Nephron (organoid): ENCODE results near the gene DAND5.

Experiments
- H3K27ac Mint-ChIP-seq, 3 experiments: 2 replicates each; pipeline ENCODE4 v1.8.0; 2020; ENCODE audit warnings: mixed read lengths in 3 of 3, mild to moderate bottlenecking in 2 of 3, moderate library complexity in 1 of 3
- H3K27me3 Mint-ChIP-seq: 2 replicates; pipeline ENCODE4 v1.8.0; 2021; ENCODE audit warnings: low read depth, mild to moderate bottlenecking, moderate library complexity, mixed read lengths
- H3K36me3 Mint-ChIP-seq: 2 replicates; pipeline ENCODE4 v1.8.0; 2020; ENCODE audit warnings: low read depth, mixed read lengths
- H3K4me1 Mint-ChIP-seq: 2 replicates; pipeline ENCODE4 v1.8.0; 2020; ENCODE audit warnings: mixed read lengths
- H3K4me3 Mint-ChIP-seq, 3 experiments: 2 replicates each; pipeline ENCODE4 v1.8.0; 2020; ENCODE audit warnings: mild to moderate bottlenecking in 3 of 3, mixed read lengths in 3 of 3, moderate library complexity in 2 of 3
- H3K9me3 Mint-ChIP-seq: 2 replicates; pipeline ENCODE4 v1.8.0; 2020; ENCODE audit warnings: mixed read lengths
- CTCF ChIP-seq, 3 experiments: fragments of 200-600 bp; sonication (generic); IDR thresholded peaks; one replicate each; pipeline ENCODE4 v1.5.0; 2021; ENCODE audit warnings: antibody characterized with exemption in 3 of 3; ENCODE audit not compliant: unreplicated experiment in 3 of 3

Gene DAND5

DNA sequence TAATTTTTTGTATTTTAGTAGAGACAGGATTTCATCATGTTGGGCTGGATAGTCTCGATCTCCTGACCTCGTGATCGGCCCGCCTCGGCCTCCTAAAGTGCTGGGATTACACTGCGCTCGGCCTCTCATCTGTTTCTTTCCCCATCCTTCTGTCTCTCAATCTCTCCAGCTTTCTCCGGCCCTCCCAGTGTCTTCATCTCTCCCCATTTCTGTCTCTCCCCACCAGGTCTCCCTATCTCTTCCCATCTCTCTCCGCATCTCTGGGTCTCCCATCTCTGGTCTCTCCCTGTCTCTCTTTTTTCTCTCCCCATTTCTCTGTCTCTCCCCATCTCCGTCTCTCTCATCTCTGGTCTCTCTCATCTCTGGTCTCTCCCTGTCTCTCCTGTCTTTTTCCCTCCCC is 13.7 kb downstream of the DAND5 start:
- no peak for TF ChIP-seq CTCF (IDR thresholded peaks at IDR 0.05; ENCODE audit: unreplicated experiment in 3 of 3)
- H3K4me3 Mint-ChIP-seq, result no peak overlapping the region
- H3K4me1 Mint-ChIP-seq, result peaks cover 16% of the 10 kb centered on the region
- no peak overlapping the region for H3K27ac Mint-ChIP-seq
- H3K27me3 Mint-ChIP-seq, result peaks cover 45% of the 10 kb centered on the region
- no peaks in the 10 kb centered on the region for H3K9me3 Mint-ChIP-seq
- H3K36me3 Mint-ChIP-seq, result no peaks in the 10 kb centered on the region

- H3K4me1 Mint-ChIP-seq, result peaks cover 16% of the 10 kb centered on the region
- no peak overlapping the region for H3K27ac Mint-ChIP-seq
- peak; percentile 87 to 93 (median 91) for TF ChIP-seq CTCF (IDR thresholded peaks at IDR 0.05; ENCODE audit: unreplicated experiment in 3 of 3)
- no peak overlapping the region for H3K4me3 Mint-ChIP-seq
- peaks cover 42% of the 10 kb centered on the region for H3K27me3 Mint-ChIP-seq
- H3K36me3 Mint-ChIP-seq, result no peaks in the 10 kb centered on the region
- no peaks in the 10 kb centered on the region for H3K9me3 Mint-ChIP-seq
These were observed 14.3 kb downstream of the DAND5 start for GRCh38 chr19:12983542-12984142.

DNA sequence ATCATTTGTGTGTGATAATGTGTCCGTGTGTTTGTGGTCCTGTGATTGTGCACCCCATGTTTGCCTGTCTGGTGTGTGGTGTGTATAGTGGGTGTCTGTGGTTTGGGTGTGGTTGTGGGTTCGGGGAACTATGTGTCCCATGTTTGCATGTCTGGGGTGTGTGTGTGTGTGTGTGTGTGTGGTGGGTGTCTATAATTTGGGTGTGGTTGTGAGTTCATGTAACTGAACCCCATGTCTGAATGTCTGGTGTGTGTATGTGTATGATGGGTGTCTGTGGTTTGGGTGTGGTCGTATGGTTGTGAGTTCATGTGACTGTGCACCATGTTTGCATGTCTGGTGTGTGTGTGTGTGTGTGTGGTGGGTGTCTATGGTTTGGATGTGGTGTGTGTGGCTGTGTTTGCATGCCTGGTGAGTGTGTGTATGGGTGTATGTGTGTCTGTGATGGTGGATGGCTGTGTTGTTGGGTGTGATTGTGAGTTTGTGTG is 14.8 kb downstream of the DAND5 start:
- no peaks in the 10 kb centered on the region for H3K36me3 Mint-ChIP-seq
- H3K27me3 Mint-ChIP-seq, result peaks cover 38% of the 10 kb centered on the region
- H3K4me1 Mint-ChIP-seq, result peaks cover 16% of the 10 kb centered on the region
- no peak overlapping the region for H3K4me3 Mint-ChIP-seq
- no peak for TF ChIP-seq CTCF (IDR thresholded peaks at IDR 0.05; ENCODE audit: unreplicated experiment in 3 of 3)
- no peaks in the 10 kb centered on the region for H3K9me3 Mint-ChIP-seq
- no peak overlapping the region for H3K27ac Mint-ChIP-seq

DNA sequence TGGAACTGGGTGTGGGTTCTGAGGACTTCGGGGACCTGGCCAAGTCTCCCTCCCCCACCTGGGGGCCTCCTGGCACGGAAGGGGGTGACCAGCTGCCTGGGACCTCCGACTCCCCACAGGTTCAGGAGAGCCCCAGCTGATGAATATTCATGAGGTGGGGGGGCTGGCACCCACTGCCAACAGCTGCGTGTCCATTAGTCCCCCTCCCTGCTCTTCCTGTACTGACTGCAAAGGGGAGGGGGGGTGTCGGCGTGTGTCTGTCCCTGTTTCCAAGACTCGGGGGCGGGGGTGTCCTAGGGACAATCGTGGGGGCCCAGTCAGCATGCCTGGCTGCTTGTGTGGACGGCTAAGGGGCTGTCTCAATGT is 15.3 kb downstream of the DAND5 start:
- Mint-ChIP-seq H3K4me3 (peak overlapping the region in 2 of 3 experiments; percentile 4 to 17), H3K36me3 (no peaks in the 10 kb centered on the region), H3K4me1 (peaks cover 16% of the 10 kb centered on the region), H3K9me3 (no peaks in the 10 kb centered on the region), H3K27ac (peak overlapping the region in 2 of 3 experiments; percentile 11 to 27), H3K27me3 (peaks cover 38% of the 10 kb centered on the region)
- TF ChIP-seq CTCF (IDR thresholded peaks at IDR 0.05; ENCODE audit: unreplicated experiment in 3 of 3), result no peak

DNA sequence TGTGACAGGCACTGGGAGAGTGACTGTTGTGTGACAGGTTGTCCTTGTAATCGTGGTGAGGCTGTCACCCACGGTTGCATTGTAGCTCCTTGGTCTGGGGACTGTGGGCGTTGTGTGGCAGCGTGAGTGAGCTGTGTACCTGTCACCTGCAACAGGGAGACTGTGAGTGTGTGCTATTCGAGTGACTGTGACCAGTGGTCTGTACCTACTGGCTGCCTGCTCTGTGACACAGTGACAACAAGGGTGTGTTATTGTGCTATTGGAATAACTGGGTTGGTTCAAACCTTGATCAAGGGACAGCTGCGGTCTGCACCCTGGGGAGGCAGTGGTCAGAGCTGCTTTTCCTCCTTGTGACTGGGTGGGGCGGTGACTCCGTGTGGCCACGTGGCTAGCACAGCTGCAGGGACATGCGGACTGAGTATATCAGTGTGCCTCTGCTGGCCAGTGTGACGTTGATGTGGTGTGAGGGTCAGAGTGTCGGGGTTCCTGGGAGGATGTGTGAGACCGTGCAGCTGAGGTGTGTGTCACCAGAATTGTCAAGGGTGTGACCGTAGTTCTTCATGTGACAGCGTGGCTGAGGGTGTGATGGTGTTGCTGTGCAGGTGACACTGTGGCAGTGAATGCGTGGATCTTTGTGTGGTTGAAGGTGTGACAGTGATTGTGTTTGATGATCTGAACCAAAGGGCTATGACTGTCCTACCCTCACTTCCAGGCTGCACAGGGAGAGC is 15.8 kb downstream of the DAND5 start:
- H3K4me1 Mint-ChIP-seq, result peaks cover 16% of the 10 kb centered on the region
- peak overlapping the region in 2 of 3 experiments; percentile 11 to 27 for H3K27ac Mint-ChIP-seq
- peaks cover 33% of the 10 kb centered on the region for H3K27me3 Mint-ChIP-seq
- H3K36me3 Mint-ChIP-seq, result no peaks in the 10 kb centered on the region
- H3K4me3 Mint-ChIP-seq, result peak overlapping the region in 2 of 3 experiments; percentile 4 to 17
- H3K9me3 Mint-ChIP-seq, result no peaks in the 10 kb centered on the region
- no peak for TF ChIP-seq CTCF (IDR thresholded peaks at IDR 0.05; ENCODE audit: unreplicated experiment in 3 of 3)
